ENCODE results near the gene WWP2.

WWP2 gene

GRCh38 chr16:69909043-69909442 is 146.9 kb downstream of the WWP2 start (continued):
- TF ChIP-seq ZNF248 (tag by site-specific recombination; IDR thresholded peaks at IDR 0.05), result no peak
- TF ChIP-seq ZNF175 (tag by site-specific recombination; IDR thresholded peaks at IDR 0.05), result no peak
- no peak for TF ChIP-seq ZNF211 (tag by site-specific recombination; IDR thresholded peaks at IDR 0.05; ENCODE audit: low read depth)
- TF ChIP-seq ZNF214 (tag by site-specific recombination; IDR thresholded peaks at IDR 0.05; ENCODE audit: borderline replicate concordance), result no peak

DNA sequence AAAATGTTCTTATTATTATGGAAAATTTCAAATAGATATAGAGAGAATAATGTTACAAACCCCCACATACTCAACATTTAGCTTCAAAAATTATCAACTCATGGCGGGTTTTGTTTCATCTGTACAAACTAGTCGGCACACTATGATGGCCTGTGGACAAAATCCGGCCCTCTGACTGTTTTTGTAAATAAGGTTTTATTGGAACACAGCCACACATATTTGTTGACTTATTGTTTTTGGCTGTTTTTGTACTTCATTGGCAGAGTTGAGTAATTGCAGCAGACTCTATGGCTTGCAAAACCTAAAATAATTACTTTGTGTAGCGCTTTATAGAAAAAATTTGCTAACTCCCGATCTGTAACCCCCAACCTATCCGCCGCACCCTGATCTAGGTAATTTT is 147.6 kb downstream of the WWP2 start:
- H3K4me3 ChIP-seq (ENCODE audit: low read depth, low read length), result no peak overlapping the region
- H3K9me3 ChIP-seq (ENCODE audit: control insufficient read depth, insufficient read depth, low read depth, low read length), result no peaks in the 10 kb centered on the region
- POLR2A ChIA-PET, result no interaction called here
- no peaks in the 10 kb centered on the region for H3K4me1 ChIP-seq (ENCODE audit: control insufficient read depth, insufficient read depth, low read length)
- peaks cover 0 to 25% of the 10 kb centered on the region in 2 experiments; a peak in 1 of 3 replicates for H3K36me3 ChIP-seq (ENCODE audit: control insufficient read depth in 2 of 2, insufficient read depth in 1 of 2, low read length in 2 of 2)
- no peak for TF ChIP-seq ZIC2 (tag by site-specific recombination; IDR thresholded peaks at IDR 0.05)
- no peak for TF ChIP-seq BCL11B (tag by site-specific recombination; IDR thresholded peaks at IDR 0.05; ENCODE audit: low read depth)
- no peak for TF ChIP-seq ZNF221 (tag by site-specific recombination; IDR thresholded peaks at IDR 0.05; ENCODE audit: borderline replicate concordance)
- TF ChIP-seq ZNF311 (tag by site-specific recombination; IDR thresholded peaks at IDR 0.05; ENCODE audit: borderline replicate concordance), result no peak
- TF ChIP-seq, protein P1, sequence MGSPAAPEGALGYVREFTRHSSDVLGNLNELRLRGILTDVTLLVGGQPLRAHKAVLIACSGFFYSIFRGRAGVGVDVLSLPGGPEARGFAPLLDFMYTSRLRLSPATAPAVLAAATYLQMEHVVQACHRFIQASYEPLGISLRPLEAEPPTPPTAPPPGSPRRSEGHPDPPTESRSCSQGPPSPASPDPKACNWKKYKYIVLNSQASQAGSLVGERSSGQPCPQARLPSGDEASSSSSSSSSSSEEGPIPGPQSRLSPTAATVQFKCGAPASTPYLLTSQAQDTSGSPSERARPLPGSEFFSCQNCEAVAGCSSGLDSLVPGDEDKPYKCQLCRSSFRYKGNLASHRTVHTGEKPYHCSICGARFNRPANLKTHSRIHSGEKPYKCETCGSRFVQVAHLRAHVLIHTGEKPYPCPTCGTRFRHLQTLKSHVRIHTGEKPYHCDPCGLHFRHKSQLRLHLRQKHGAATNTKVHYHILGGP (tag by site-specific recombination; IDR thresholded peaks at IDR 0.05), result no peak
- TF ChIP-seq, protein P2, sequence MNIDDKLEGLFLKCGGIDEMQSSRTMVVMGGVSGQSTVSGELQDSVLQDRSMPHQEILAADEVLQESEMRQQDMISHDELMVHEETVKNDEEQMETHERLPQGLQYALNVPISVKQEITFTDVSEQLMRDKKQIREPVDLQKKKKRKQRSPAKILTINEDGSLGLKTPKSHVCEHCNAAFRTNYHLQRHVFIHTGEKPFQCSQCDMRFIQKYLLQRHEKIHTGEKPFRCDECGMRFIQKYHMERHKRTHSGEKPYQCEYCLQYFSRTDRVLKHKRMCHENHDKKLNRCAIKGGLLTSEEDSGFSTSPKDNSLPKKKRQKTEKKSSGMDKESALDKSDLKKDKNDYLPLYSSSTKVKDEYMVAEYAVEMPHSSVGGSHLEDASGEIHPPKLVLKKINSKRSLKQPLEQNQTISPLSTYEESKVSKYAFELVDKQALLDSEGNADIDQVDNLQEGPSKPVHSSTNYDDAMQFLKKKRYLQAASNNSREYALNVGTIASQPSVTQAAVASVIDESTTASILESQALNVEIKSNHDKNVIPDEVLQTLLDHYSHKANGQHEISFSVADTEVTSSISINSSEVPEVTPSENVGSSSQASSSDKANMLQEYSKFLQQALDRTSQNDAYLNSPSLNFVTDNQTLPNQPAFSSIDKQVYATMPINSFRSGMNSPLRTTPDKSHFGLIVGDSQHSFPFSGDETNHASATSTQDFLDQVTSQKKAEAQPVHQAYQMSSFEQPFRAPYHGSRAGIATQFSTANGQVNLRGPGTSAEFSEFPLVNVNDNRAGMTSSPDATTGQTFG (tag by site-specific recombination; IDR thresholded peaks at IDR 0.05; ENCODE audit: borderline replicate concordance), result no peak
- TF ChIP-seq ZFHX2 (tag by site-specific recombination; conservative IDR thresholded peaks at IDR 0.05), result no peak
- no peak for TF ChIP-seq ZBTB11 (tag by site-specific recombination; conservative IDR thresholded peaks at IDR 0.05; ENCODE audit: low read depth)
- no peak for TF ChIP-seq ZNF155 (tag by site-specific recombination; IDR thresholded peaks at IDR 0.05)
- TF ChIP-seq ZNF274 (IDR thresholded peaks at IDR 0.05; ENCODE audit: low read length), result no peak
- TF ChIP-seq ZNF274 (tag by site-specific recombination; IDR thresholded peaks at IDR 0.05; ENCODE audit: borderline replicate concordance), result no peak
- no peak for TF ChIP-seq ZNF280C (tag by site-specific recombination; IDR thresholded peaks at IDR 0.05)
- CTCF ChIA-PET, result interaction anchor here (0.9 kb wide), 1 partner anchor 21 kb away, joined by 3 read pairs; no protein-coding TSS in a partner anchor
- no peak overlapping the region for H3K27ac ChIP-seq (ENCODE audit: extremely low read depth, low read depth, low read length)

Data from HEK293 (cell line).